B cell (primary cell): ENCODE data around the gene SLC9A9. TPM values are rescaled to one million over a fixed set of nuclear protein-coding genes. Genes with fewer than 3 reads are reported as not detected.

ENCODE experiments used
- ATAC-seq: fragments of 200-7000 bp; cut with Tn5 transposase; one replicate; pipeline ENCODE4 v1.10.0; 2021; ENCODE audit warnings: low read depth, mild to moderate bottlenecking, moderate number of reproducible peaks, moderate library complexity
- CTCF ChIA-PET: fragments of 350-600 bp; sonication (Branson Sonifier 250); formaldehyde crosslinking; loops from one replicate; lab custom pipeline; 2021; ENCODE audit warnings: antibody characterized with exemption, inconsistent platforms; lab: Charles Lee
- POLR2A ChIA-PET: fragments of 350-600 bp; sonication (Branson Sonifier 250); formaldehyde crosslinking; loops from one replicate; lab custom pipeline; 2021; ENCODE audit warnings: antibody characterized with exemption; lab: Charles Lee
- DNase-seq: peaks from one replicate; pipeline ENCODE4 v3.0.0; 2013
- H2AFZ ChIP-seq: 2 replicates; pipeline ENCODE4 v1.6.1; 2012; ENCODE audit warnings: mild to moderate bottlenecking, low read depth, low read length; ENCODE audit not compliant: insufficient read depth, poor library complexity, severe bottlenecking
- H3K27ac ChIP-seq, 2 donors: 1 replicate in 1 of 2; 2 replicates in 1 of 2; pipeline ENCODE4 v1.5.1; 2012 to 2013; ENCODE audit warnings: low read length in 2 of 2, mild to moderate bottlenecking in 2 of 2, moderate library complexity in 1 of 2
- H3K27me3 ChIP-seq, 4 experiments: fragments of 200-600 bp in 1 of 4; sonication (generic) in 1 of 4; replicated peaks in 1 of 4; 1 replicate in 2 of 4; 2 replicates in 2 of 4; pipeline versions ENCODE4 v1.6.1 to v1.7.0; 2013 to 2016; ENCODE audit warnings: low read length in 3 of 4, mild to moderate bottlenecking in 2 of 4, mixed read lengths in 1 of 4, moderate library complexity in 1 of 4; ENCODE audit not compliant: insufficient read depth in 4 of 4, control insufficient read depth in 3 of 4; ENCODE audit errors: control extremely low read depth in 1 of 4
- H3K36me3 ChIP-seq, 2 experiments: replicated peaks in 1 of 2; 1 replicate in 1 of 2; 2 replicates in 1 of 2; pipeline versions ENCODE4 v1.6.1 to v1.7.1; 2013; ENCODE audit warnings: low read length in 1 of 2; ENCODE audit not compliant: insufficient read depth in 2 of 2, control insufficient read depth in 1 of 2; ENCODE audit errors: control extremely low read depth in 1 of 2, extremely low read depth in 1 of 2
- H3K4me1 ChIP-seq, 2 donors: fragments of 200-600 bp in 1 of 2; sonication (generic) in 1 of 2; 1 replicate in 1 of 2; 2 replicates in 1 of 2; pipeline versions ENCODE4 v1.5.1 to v1.6.1; 2013 to 2017; ENCODE audit warnings: low read length in 2 of 2; ENCODE audit not compliant: control insufficient read depth in 2 of 2, insufficient read depth in 2 of 2
- H3K4me2 ChIP-seq: replicated peaks from 2 replicates; pipeline ENCODE3; 2012; ENCODE audit warnings: mild to moderate bottlenecking, low read depth, low read length; ENCODE audit not compliant: poor library complexity, severe bottlenecking
- H3K4me3 ChIP-seq, 5 experiments: fragments of 200-600 bp in 1 of 5; sonication (generic) in 1 of 5; 1 replicate in 3 of 5; 2 replicates in 2 of 5; pipeline versions ENCODE4 v1.5.1 to v1.7.0; 2011 to 2016; ENCODE audit warnings: low read length in 4 of 5, mild to moderate bottlenecking in 4 of 5, low read depth in 2 of 5, control low read depth in 1 of 5, moderate library complexity in 1 of 5; ENCODE audit not compliant: insufficient read depth in 1 of 5; ENCODE audit errors: control extremely low read depth in 1 of 5, extremely low read depth in 1 of 5
- H3K79me2 ChIP-seq: fragments of 200-600 bp; sonication (generic); one replicate; pipeline ENCODE4 v1.6.0; 2016; ENCODE audit warnings: low read length; ENCODE audit not compliant: control insufficient read depth, insufficient read depth
- H3K9ac ChIP-seq: fragments of 200-600 bp; sonication (generic); 2 replicates; pipeline ENCODE4 v1.6.1; 2017; ENCODE audit warnings: mild to moderate bottlenecking, low read length, moderate library complexity
- H3K9me3 ChIP-seq, 3 donors: one replicate each; pipeline versions ENCODE4 v1.6.1 to v1.7.1; 2013; ENCODE audit warnings: low read length in 2 of 3; ENCODE audit not compliant: control insufficient read depth in 2 of 3, insufficient read depth in 1 of 3; ENCODE audit errors: control extremely low read depth in 1 of 3
- H4K20me1 ChIP-seq: 2 replicates; pipeline ENCODE4 v1.6.0; 2012; ENCODE audit warnings: mild to moderate bottlenecking, low read length; ENCODE audit not compliant: insufficient read depth, control insufficient read depth, poor library complexity, severe bottlenecking
- H3K27ac Mint-ChIP-seq: one replicate; pipeline ENCODE4 v1.8.0; 2021; ENCODE audit warnings: mixed read lengths
- H3K27me3 Mint-ChIP-seq: one replicate; pipeline ENCODE4 v1.8.0; 2021; ENCODE audit warnings: mixed read lengths
- H3K4me1 Mint-ChIP-seq: one replicate; pipeline ENCODE4 v1.8.0; 2021; ENCODE audit warnings: mixed read lengths
- H3K4me3 Mint-ChIP-seq: one replicate; pipeline ENCODE4 v1.8.0; 2021; ENCODE audit warnings: mixed read lengths
- H3K9me3 Mint-ChIP-seq: one replicate; pipeline ENCODE4 v1.8.0; 2022; ENCODE audit warnings: mixed read lengths; ENCODE audit not compliant: insufficient read depth
- EZH2 ChIP-seq: IDR thresholded peaks from 2 replicates; pipeline ENCODE4 v1.6.1; 2012; ENCODE audit warnings: borderline replicate concordance, low read depth, mild to moderate bottlenecking, moderate library complexity, low read length; ENCODE audit not compliant: insufficient read depth, poor library complexity, severe bottlenecking
- WGBS: methylation state at CpG from one replicate; pipeline ENCODE4 v1.1.5; 2013; ENCODE audit warnings: missing lambda C conversion rate; ENCODE audit not compliant: insufficient coverage; 5-methylcytosine and 5-hydroxymethylcytosine counted together
- intact Hi-C: fragments of 100-400 bp; cut with micrococcal nuclease; formaldehyde crosslinking; loops from one replicate; pipeline ENCODE4 v1.10.0; 2022
- polyA plus RNA-seq: library from polyadenylated mRNA; depleted of rRNA; stranded (reverse); fragments of >200 nt; gene quantifications from 2 replicates; pipeline ENCODE4 v1.2.3, GENCODE V29; 2012
- total RNA-seq, 2 donors: library from RNA; stranded (reverse); fragments of 120-200 nt in 1 of 2; gene quantifications; 1 replicate in 1 of 2; 2 replicates in 1 of 2; pipeline versions ENCODE4 v1.2.3 to v1.2.4, GENCODE V29; 2013 to 2022
- TF ChIP-seq, protein P1 (sequence below): fragments of 200-600 bp; IDR thresholded peaks from one replicate; pipeline ENCODE4 v1.8.0; 2022; ENCODE audit warnings: antibody characterized with exemption, mild to moderate bottlenecking

Gene SLC9A9
- total and polyA plus RNA-seq, 2 donors (not counting 1 experiment from before 2014, with no cell fraction given) = 7.7 to 17.3 TPM

GRCh38 chr3:143771258-143771657 lies 77.0 kb downstream of the SLC9A9 start:
- H2AFZ ChIP-seq = no peak overlapping the region
- ChIA-PET CTCF (no interaction called here), POLR2A (no interaction called here)
- H3K4me2 ChIP-seq = no peak overlapping the region
- no peaks in the 10 kb centered on the region for H3K36me3 ChIP-seq
- no peaks in the 10 kb centered on the region for H3K27me3 Mint-ChIP-seq
- H3K4me1 Mint-ChIP-seq = peaks cover 8% of the 10 kb centered on the region
- no peak for ATAC-seq
- no peaks in the 10 kb centered on the region for H3K9me3 ChIP-seq
- no peak overlapping the region for H3K4me3 Mint-ChIP-seq
- intact Hi-C loops = loop anchor here (10.0 kb wide), 1 partner anchor 1004 kb away; no protein-coding TSS in a partner anchor
- H4K20me1 ChIP-seq = no peaks in the 10 kb centered on the region
- H3K79me2 ChIP-seq = no peaks in the 10 kb centered on the region
- H3K27ac ChIP-seq = no peak overlapping the region
- H3K4me3 ChIP-seq = no peak overlapping the region
- H3K4me1 ChIP-seq = peaks cover 0 to 8% of the 10 kb centered on the region in 2 donors
- no peak for DNase-seq
- TF ChIP-seq, protein P1, sequence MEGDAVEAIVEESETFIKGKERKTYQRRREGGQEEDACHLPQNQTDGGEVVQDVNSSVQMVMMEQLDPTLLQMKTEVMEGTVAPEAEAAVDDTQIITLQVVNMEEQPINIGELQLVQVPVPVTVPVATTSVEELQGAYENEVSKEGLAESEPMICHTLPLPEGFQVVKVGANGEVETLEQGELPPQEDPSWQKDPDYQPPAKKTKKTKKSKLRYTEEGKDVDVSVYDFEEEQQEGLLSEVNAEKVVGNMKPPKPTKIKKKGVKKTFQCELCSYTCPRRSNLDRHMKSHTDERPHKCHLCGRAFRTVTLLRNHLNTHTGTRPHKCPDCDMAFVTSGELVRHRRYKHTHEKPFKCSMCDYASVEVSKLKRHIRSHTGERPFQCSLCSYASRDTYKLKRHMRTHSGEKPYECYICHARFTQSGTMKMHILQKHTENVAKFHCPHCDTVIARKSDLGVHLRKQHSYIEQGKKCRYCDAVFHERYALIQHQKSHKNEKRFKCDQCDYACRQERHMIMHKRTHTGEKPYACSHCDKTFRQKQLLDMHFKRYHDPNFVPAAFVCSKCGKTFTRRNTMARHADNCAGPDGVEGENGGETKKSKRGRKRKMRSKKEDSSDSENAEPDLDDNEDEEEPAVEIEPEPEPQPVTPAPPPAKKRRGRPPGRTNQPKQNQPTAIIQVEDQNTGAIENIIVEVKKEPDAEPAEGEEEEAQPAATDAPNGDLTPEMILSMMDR = no peak
- no peak for TF ChIP-seq EZH2
- H3K9ac ChIP-seq = no peak overlapping the region
- no peak overlapping the region for H3K27ac Mint-ChIP-seq
- no peaks in the 10 kb centered on the region for H3K9me3 Mint-ChIP-seq
- 100% methylated on average over 1 of the region's 3 CpGs for WGBS
- H3K27me3 ChIP-seq = no peaks in the 10 kb centered on the region

DNA sequence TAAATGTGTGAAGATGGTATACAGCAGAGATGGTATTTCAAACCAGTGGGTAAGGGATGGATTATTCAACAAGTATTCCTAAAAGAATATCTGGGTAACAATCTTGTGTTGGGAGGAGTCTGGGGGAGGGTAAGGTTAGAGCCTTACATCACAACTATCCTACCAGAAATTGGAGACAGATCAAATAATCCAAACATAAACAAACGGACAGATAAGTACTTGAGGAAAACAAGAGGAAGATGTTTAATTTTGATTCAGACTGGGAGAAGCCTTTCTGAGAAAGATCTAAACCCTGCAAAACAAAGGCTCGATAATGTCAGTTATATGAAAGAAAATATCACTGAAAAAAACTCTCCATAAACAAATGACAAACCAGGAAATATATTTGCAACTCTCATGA lies 77.9 kb downstream of the SLC9A9 start:
- H3K4me2 ChIP-seq = no peak overlapping the region
- H3K36me3 ChIP-seq = no peaks in the 10 kb centered on the region
- ChIA-PET CTCF (no interaction called here), POLR2A (no interaction called here)
- H3K27me3 Mint-ChIP-seq = no peaks in the 10 kb centered on the region
- no peaks in the 10 kb centered on the region for H4K20me1 ChIP-seq
- no peak overlapping the region for H3K27ac Mint-ChIP-seq
- H3K9me3 Mint-ChIP-seq = no peaks in the 10 kb centered on the region
- no peak for TF ChIP-seq EZH2
- TF ChIP-seq, protein P1 = no peak
- no peak for ATAC-seq
- WGBS = no CpG with 5 or more reads among the region's 2 CpGs
- no peak overlapping the region for H3K9ac ChIP-seq
- H3K4me1 Mint-ChIP-seq = peaks cover 5% of the 10 kb centered on the region
- no peak overlapping the region for H3K4me3 Mint-ChIP-seq
- H2AFZ ChIP-seq = no peak overlapping the region
- no peak overlapping the region for H3K4me3 ChIP-seq
- no peaks in the 10 kb centered on the region for H3K9me3 ChIP-seq
- DNase-seq = no peak
- intact Hi-C loops = loop anchor here (10.0 kb wide), 1 partner anchor 1004 kb away; no protein-coding TSS in a partner anchor
- H3K27ac ChIP-seq = no peak overlapping the region
- no peaks in the 10 kb centered on the region for H3K79me2 ChIP-seq
- peaks cover 0 to 4% of the 10 kb centered on the region in 2 donors for H3K4me1 ChIP-seq
- H3K27me3 ChIP-seq = no peaks in the 10 kb centered on the region
